ENCODE measurements around the gene ZBTB48.

- TF ChIP-seq CTCF (IDR thresholded peaks at IDR 0.05 in 2 of 3, conservative IDR thresholded peaks at IDR 0.05 in 1 of 3; ENCODE audit: borderline replicate concordance in 1 of 3, insufficient read depth in 1 of 3, low read depth in 2 of 3, low read length in 2 of 3) (no peak), POLR2AphosphoS5 (IDR thresholded peaks at IDR 0.05; ENCODE audit: low read depth, low read length) (peak; percentile 75), JUND (IDR thresholded peaks at IDR 0.05) (no peak), POLR2A (IDR thresholded peaks at IDR 0.05; ENCODE audit: borderline replicate concordance, extremely low read depth, insufficient read depth, insufficient read length) (peak; percentile 37), MAX (IDR thresholded peaks at IDR 0.05) (peak; percentile 46; the same call in 1 of the 2 replicates), EZH2phosphoT487 (IDR thresholded peaks at IDR 0.05; ENCODE audit: borderline replicate concordance) (no peak), EZH2 (IDR thresholded peaks at IDR 0.05) (no peak), SP1 (IDR thresholded peaks at IDR 0.05; ENCODE audit: low read depth) (peak; percentile 57)
These were observed 45.2 kb downstream of the ZBTB48 start, which contains the start of gene THAP3 for GRCh38 chr1:6624710-6625583.

Data from HCT116 (cell line).